Measurements from ENCODE around the gene PHF21B. TPM values are rescaled to one million over a fixed set of nuclear protein-coding genes. Genes with fewer than 3 reads are reported as not detected.

PHF21B gene
- total and polyA plus RNA-seq, 2 experiments from 2014 or later: 20.6 to 149 TPM

GRCh38 chr22:44938886-44939285 is 70.9 kb downstream of the PHF21B start:
- DNase-seq (ENCODE audit: low spot score) (no peak), ATAC-seq (no peak)
- H3K36me3 ChIP-seq (ENCODE audit: insufficient read depth): no peaks in the 10 kb centered on the region
- Mint-ChIP-seq H3K27me3 (ENCODE audit: insufficient read depth, low read depth, poor library complexity) (peaks cover 9% of the 10 kb centered on the region), H3K4me1 (peaks cover 52% of the 10 kb centered on the region), H3K36me3 (ENCODE audit: low read depth) (peaks cover 7% of the 10 kb centered on the region; the same call in 1 of the 3 replicates), H3K27ac (no peak overlapping the region), H3K4me3 (no peak overlapping the region), H3K9me3 (no peaks in the 10 kb centered on the region; the same call in 2 of the 3 replicates)
- no peak overlapping the region for H3K4me3 ChIP-seq
- no peak overlapping the region for H2AFZ ChIP-seq
- H3K27ac ChIP-seq (ENCODE audit: low read depth): no peak overlapping the region
- H3F3A ChIP-seq (replicated peaks; ENCODE audit: low read depth): peaks cover 7% of the 10 kb centered on the region; the same call in 1 of the 2 replicates
- H3K4me1 ChIP-seq (ENCODE audit: insufficient read depth): peaks cover 24% of the 10 kb centered on the region
- no peaks in the 10 kb centered on the region for H3K27me3 ChIP-seq (ENCODE audit: insufficient read depth)
- H3K9me2 ChIP-seq (ENCODE audit: insufficient read depth): no peaks in the 10 kb centered on the region
- TF ChIP-seq NANOG (IDR thresholded peaks at IDR 0.05; ENCODE audit: borderline replicate concordance) (no peak), JUNB (IDR thresholded peaks at IDR 0.05; ENCODE audit: unreplicated experiment) (no peak), CREB1 (CRISPR knock-in tag; IDR thresholded peaks at IDR 0.05; ENCODE audit: low read depth) (no peak), POLR2AphosphoS5 (IDR thresholded peaks at IDR 0.05; ENCODE audit: low read depth) (no peak), EZH2phosphoT487 (IDR thresholded peaks at IDR 0.05; ENCODE audit: unreplicated experiment) (no peak), ETS1 (IDR thresholded peaks at IDR 0.05) (no peak), ZNF331 (CRISPR knock-in tag; IDR thresholded peaks at IDR 0.05; ENCODE audit: low read depth) (no peak), EZH2 (IDR thresholded peaks at IDR 0.05; ENCODE audit: low read depth, unreplicated experiment) (no peak), STAT1 (IDR thresholded peaks at IDR 0.05; ENCODE audit: unreplicated experiment) (no peak), ZNF114 (CRISPR knock-in tag; IDR thresholded peaks at IDR 0.05) (no peak)
- TF ChIP-seq, protein P1, sequence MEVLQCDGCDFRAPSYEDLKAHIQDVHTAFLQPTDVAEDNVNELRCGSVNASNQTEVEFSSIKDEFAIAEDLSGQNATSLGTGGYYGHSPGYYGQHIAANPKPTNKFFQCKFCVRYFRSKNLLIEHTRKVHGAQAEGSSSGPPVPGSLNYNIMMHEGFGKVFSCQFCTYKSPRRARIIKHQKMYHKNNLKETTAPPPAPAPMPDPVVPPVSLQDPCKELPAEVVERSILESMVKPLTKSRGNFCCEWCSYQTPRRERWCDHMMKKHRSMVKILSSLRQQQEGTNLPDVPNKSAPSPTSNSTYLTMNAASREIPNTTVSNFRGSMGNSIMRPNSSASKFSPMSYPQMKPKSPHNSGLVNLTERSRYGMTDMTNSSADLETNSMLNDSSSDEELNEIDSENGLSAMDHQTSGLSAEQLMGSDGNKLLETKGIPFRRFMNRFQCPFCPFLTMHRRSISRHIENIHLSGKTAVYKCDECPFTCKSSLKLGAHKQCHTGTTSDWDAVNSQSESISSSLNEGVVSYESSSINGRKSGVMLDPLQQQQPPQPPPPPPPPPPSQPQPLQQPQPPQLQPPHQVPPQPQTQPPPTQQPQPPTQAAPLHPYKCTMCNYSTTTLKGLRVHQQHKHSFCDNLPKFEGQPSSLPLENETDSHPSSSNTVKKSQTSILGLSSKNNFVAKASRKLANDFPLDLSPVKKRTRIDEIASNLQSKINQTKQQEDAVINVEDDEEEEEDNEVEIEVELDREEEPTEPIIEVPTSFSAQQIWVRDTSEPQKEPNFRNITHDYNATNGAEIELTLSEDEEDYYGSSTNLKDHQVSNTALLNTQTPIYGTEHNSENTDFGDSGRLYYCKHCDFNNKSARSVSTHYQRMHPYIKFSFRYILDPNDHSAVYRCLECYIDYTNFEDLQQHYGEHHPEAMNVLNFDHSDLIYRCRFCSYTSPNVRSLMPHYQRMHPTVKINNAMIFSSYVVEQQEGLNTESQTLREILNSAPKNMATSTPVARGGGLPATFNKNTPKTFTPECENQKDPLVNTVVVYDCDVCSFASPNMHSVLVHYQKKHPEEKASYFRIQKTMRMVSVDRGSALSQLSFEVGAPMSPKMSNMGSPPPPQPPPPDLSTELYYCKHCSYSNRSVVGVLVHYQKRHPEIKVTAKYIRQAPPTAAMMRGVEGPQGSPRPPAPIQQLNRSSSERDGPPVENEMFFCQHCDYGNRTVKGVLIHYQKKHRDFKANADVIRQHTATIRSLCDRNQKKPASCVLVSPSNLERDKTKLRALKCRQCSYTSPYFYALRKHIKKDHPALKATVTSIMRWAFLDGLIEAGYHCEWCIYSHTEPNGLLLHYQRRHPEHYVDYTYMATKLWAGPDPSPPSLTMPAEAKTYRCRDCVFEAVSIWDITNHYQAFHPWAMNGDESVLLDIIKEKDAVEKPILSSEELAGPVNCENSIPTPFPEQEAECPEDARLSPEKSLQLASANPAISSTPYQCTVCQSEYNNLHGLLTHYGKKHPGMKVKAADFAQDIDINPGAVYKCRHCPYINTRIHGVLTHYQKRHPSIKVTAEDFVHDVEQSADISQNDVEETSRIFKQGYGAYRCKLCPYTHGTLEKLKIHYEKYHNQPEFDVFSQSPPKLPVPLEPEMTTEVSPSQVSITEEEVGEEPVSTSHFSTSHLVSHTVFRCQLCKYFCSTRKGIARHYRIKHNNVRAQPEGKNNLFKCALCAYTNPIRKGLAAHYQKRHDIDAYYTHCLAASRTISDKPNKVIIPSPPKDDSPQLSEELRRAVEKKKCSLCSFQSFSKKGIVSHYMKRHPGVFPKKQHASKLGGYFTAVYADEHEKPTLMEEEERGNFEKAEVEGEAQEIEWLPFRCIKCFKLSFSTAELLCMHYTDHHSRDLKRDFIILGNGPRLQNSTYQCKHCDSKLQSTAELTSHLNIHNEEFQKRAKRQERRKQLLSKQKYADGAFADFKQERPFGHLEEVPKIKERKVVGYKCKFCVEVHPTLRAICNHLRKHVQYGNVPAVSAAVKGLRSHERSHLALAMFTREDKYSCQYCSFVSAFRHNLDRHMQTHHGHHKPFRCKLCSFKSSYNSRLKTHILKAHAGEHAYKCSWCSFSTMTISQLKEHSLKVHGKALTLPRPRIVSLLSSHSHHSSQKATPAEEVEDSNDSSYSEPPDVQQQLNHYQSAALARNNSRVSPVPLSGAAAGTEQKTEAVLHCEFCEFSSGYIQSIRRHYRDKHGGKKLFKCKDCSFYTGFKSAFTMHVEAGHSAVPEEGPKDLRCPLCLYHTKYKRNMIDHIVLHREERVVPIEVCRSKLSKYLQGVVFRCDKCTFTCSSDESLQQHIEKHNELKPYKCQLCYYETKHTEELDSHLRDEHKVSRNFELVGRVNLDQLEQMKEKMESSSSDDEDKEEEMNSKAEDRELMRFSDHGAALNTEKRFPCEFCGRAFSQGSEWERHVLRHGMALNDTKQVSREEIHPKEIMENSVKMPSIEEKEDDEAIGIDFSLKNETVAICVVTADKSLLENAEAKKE (CRISPR knock-in tag; IDR thresholded peaks at IDR 0.05): no peak
- TF ChIP-seq, protein P2, sequence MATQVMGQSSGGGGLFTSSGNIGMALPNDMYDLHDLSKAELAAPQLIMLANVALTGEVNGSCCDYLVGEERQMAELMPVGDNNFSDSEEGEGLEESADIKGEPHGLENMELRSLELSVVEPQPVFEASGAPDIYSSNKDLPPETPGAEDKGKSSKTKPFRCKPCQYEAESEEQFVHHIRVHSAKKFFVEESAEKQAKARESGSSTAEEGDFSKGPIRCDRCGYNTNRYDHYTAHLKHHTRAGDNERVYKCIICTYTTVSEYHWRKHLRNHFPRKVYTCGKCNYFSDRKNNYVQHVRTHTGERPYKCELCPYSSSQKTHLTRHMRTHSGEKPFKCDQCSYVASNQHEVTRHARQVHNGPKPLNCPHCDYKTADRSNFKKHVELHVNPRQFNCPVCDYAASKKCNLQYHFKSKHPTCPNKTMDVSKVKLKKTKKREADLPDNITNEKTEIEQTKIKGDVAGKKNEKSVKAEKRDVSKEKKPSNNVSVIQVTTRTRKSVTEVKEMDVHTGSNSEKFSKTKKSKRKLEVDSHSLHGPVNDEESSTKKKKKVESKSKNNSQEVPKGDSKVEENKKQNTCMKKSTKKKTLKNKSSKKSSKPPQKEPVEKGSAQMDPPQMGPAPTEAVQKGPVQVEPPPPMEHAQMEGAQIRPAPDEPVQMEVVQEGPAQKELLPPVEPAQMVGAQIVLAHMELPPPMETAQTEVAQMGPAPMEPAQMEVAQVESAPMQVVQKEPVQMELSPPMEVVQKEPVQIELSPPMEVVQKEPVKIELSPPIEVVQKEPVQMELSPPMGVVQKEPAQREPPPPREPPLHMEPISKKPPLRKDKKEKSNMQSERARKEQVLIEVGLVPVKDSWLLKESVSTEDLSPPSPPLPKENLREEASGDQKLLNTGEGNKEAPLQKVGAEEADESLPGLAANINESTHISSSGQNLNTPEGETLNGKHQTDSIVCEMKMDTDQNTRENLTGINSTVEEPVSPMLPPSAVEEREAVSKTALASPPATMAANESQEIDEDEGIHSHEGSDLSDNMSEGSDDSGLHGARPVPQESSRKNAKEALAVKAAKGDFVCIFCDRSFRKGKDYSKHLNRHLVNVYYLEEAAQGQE (IDR thresholded peaks at IDR 0.05; ENCODE audit: unreplicated experiment): no peak
- TF ChIP-seq, protein P3, sequence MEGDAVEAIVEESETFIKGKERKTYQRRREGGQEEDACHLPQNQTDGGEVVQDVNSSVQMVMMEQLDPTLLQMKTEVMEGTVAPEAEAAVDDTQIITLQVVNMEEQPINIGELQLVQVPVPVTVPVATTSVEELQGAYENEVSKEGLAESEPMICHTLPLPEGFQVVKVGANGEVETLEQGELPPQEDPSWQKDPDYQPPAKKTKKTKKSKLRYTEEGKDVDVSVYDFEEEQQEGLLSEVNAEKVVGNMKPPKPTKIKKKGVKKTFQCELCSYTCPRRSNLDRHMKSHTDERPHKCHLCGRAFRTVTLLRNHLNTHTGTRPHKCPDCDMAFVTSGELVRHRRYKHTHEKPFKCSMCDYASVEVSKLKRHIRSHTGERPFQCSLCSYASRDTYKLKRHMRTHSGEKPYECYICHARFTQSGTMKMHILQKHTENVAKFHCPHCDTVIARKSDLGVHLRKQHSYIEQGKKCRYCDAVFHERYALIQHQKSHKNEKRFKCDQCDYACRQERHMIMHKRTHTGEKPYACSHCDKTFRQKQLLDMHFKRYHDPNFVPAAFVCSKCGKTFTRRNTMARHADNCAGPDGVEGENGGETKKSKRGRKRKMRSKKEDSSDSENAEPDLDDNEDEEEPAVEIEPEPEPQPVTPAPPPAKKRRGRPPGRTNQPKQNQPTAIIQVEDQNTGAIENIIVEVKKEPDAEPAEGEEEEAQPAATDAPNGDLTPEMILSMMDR (conservative IDR thresholded peaks at IDR 0.05; ENCODE audit: low read depth in 2 of 2): no peak
- H3K4me2 ChIP-seq: no peak overlapping the region
- no peaks in the 10 kb centered on the region; the same call in 1 of the 2 replicates for H3K79me2 ChIP-seq (replicated peaks; ENCODE audit: insufficient read depth)
- peaks cover 22% of the 10 kb centered on the region for H4K20me1 ChIP-seq (replicated peaks; ENCODE audit: insufficient read depth)
